GM19455 (cell line): ENCODE measurements around the gene PTPRU.
"Not testable (repeated sequence)": the region's sequence is repeated elsewhere in the genome, so short reads cannot be mapped to it uniquely, and the experiment has no call there.

Experiments used
- ATAC-seq: cut with Tn5 transposase; IDR thresholded peaks from one replicate; pipeline ENCODE4 v1.9.1; 2021; ENCODE audit not compliant: unreplicated experiment

Gene PTPRU

DNA sequence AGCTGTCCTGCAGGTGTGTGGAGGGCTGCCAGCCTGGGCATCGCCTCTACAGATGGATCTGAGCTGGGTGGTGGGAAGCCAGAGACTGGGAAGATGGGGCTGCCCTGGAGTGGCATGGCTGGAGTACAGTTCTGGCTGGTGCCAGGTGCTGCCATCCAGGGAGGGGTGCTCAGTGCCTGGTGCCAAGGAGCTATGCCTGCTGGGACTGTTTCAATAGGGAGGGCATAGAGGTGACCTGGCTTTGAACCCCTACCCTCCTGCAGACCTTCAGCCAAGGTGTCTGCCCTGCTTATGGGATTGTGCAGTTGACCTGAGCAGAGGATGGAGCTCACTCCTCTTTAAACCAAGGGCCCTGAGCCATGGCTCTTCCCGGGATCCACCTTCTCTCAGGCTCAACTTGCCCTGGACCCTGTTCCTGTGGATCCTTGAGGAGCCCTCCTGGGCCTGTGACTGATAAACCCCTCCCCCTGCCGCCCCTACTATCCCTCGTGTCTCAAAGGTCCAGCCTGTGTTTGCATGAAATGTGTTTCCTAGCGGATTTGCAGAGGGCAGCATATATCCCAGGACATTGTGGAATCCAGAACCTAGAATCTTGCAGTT lies 48.7 kb downstream of the PTPRU start:
- ATAC-seq: no peak

DNA sequence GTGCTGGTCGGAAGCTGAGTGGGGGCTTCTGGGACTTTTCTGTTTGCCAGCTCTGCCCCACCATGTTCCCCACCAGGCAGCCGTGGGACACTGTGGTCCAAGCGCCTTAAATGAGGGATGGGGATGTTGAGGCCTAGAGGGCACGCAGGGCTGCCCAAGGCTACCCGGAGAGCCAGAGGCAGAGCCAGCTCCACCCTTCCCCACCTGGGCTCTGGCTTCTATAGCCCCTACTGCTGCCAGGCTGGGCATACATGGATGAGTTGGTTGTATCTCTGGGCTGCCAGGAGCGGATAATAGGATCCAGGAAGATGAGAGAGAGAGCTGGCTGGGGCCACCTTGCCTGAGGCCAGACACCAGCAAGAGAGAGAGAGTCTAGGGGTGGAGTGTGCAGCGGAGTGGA lies 49.4 kb downstream of the PTPRU start:
- no peak for ATAC-seq

DNA sequence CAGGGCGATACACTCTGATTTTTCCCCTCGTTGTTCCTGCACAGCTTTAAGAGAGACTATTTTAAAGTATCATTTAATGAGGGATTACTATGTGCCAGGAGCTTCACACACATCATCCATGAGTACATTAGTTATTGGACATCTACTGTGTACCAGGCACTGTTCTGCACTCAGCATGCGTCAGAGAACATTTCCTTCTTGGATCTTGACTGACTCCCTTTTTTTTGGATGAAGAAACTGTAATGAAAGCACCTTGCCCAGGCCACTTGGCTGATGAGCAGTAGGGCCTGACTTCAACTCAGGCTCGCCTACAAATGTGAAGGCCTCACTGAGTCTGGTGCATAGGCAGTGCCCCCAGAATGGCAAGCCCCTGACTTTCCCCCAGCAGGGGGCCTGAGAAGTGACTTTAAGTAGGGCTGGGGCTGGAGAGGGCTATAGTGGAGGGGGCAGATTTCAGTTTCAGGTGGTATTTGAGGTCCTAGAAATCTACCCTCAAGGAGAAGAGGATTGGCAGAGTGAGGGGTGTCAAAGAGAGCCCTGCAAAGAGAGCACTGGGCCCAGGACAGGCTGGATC lies 50.0 kb downstream of the PTPRU start:
- no peak for ATAC-seq

DNA sequence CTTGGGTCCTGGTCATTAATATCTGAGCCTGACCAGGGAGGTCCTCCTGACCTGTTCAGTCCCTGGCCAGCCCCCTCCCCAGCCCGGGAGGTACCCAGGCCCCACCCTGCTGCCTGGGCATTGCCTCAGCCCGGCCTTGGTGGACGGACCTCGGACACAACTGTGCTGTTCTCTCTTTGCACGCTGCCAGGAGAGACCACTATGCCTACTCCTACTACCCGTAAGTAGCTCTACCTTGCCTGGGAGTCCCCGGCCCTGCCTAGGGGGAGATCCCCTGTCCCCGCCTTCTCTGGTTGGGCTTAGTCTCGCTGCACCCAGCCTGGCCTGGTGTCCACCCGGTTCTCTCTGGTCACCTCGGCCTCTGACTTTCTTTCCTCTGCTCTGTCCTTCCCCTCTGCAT lies 53.2 kb downstream of the PTPRU start:
- ATAC-seq: no peak

DNA sequence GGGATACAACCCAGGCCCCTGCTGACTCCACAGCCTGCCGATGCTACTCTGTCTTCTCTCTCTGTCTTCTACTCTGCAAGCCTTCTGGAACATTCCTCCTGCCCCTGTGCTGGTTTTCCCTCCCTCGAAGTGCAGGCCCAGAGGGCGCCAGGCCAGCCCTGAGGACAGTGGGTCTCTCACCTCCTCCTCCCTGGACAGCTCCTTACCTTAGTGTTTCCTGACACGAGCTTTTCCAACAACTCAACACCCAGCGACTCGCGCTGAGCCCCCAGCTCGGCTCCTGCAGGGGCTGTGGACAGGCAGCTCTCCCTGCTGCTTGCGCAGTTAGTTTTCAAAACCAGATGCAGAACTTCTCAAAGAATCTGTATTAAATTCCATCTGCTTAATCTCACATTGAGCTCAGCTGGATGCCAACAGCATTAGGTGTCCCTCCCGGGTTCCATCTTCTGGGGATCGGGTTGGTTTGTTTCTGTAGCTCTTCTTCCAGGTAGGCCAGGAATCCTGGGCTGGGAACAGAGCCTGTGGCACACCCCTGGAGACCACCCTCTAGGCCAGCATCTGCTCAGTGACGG lies 54.2 kb downstream of the PTPRU start:
- ATAC-seq: no peak

DNA sequence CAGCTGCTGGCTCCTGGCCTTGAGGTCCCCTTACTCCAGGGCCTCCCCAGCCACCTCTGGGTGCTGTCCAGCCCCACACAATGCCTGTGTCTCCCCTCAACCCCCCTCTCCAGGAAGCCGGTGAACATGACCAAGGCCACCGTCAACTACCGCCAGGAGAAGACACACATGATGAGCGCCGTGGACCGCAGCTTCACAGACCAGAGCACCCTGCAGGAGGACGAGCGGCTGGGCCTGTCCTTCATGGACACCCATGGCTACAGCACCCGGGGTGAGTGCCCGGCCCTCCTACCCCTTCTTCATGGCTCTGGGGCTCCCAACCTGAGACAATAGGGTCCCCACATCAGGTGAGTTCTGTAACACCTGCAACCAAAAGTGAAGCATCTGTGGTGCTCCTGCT lies 55.4 kb downstream of the PTPRU start:
- no peak for ATAC-seq

DNA sequence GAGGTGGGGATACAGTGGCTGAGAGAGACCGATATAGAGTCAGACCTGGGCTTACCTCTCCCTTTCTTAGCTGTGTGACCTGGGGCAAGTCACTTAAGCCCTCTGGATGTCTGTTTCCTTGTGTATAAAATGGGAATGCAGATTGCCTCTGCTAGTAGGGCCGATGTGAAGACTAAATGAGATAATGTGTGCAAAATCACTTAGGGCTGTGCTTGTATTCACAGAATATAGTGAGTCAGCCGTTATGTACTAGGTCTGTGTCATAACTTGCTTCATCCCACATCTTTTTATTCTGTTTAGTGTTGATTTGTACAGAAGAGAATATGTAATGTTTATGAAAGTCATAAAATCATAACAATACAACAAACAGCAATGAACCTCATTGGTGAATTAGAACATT lies 56.0 kb downstream of the PTPRU start:
- no peak for ATAC-seq

DNA sequence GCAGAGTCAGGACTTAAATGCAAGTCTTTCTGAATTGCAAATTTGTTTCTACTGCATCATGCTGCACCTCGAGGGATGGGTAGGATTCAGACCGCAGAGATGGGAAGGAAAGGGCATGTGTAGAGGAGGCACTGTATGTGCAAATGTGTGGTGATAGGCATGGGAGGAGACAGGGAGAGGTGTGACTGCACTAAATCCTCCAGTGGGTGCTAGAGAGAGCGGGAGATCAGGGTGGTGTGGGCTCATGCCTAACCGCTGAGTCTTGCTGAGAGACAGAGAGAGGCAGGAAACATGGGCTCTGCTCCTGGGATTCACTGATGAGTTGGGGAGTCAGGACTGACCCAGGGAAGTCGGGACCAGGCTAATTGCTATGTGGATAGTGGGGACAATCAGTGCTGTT lies 61.1 kb downstream of the PTPRU start:
- ATAC-seq: no peak

DNA sequence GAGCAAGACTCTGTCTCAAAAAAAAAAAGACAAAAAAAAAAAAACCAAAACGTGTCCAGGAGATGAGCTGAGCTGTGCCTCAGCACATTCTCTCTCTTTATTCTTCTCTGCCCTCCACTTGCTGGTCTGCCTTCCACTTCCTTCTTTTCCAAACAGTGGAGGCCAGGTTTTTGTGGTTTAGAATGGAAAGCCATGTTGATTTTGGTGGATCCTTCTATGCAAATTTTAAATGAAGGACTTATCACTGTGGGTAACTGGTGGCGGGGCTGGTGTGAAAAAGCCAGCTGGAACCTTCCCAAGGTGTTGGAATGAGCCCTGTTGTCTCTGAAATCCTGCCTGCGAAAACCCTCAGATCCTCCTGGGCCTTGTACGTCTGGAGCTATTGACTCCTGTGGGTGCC lies 61.9 kb downstream of the PTPRU start:
- no peak for ATAC-seq

DNA sequence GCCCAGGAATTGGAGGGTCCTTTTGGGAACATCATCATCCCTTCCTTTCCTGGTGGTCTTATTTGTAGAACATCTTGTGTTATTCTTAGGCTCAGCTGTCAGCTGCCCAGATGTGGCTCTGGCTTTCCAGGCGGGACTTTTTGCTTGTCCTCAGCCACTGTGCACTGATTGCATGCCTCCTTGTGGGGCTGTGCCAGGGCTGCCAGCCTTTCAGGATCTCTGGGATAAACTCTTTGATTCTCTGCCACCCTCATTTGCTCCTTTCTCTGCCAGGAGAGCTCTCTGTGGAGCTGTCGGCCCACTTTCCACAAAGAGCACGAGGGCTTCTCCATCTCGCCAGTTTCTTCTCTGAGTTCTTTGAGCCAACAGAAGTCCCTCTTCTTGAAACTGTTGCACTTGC lies 63.1 kb downstream of the PTPRU start:
- ATAC-seq: no peak

DNA sequence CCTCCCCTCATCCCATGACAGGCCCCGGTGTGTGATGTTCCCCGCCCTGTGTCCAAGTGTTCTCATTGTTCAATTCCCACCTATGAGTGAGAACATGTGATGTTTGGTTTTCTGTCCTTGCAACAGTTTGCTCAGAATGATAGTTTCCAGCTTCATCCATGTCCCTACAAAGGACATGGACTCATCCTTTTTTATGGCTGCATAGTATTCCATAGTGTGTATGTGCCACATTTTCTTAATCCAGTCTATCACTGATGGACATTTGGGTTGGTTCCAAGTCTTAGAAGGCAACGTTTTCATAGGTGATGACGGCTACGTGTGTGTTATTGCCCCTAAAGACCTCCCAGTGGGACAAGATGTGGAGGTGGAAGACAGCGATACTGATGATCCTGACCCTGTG lies 65.4 kb downstream of the PTPRU start:
- ATAC-seq: not testable (repeated sequence)

DNA sequence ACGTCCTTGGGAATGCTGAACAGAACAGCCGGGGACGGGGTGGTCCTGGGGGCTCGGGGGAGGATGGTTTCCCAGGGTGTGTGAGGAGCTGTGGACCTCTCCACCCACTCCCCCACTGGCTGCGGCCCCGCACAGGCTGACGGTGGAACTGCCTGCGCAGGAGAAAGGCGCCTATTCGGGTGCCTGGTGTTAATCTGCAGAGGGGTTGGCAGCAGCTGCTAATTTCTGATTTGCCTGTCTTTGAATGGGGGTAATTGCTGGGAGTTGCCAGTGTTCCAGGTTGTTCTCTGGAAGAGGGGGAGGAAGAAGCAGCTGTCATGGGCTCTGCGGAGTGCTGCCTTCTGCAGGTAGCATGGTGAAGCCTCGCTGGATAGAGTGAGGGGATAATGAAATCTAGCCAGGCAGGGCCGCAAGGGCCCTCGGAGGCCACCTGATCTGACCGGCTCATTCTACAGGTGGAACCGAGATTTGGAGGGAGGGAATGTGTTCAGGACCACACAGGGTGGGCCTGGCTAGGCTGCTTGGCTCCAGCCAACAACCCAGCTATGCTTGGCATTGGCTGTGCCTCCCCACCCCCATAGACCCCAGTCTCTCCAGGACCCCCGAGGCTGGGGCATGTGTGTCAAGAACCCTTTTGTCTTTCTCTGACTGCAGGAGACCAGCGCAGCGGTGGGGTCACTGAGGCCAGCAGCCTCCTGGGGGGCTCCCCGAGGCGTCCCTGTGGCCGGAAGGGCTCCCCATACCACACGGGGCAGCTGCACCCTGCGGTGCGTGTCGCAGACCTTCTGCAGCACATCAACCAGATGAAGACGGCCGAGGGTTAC lies 67.1 kb downstream of the PTPRU start:
- ATAC-seq: no peak

DNA sequence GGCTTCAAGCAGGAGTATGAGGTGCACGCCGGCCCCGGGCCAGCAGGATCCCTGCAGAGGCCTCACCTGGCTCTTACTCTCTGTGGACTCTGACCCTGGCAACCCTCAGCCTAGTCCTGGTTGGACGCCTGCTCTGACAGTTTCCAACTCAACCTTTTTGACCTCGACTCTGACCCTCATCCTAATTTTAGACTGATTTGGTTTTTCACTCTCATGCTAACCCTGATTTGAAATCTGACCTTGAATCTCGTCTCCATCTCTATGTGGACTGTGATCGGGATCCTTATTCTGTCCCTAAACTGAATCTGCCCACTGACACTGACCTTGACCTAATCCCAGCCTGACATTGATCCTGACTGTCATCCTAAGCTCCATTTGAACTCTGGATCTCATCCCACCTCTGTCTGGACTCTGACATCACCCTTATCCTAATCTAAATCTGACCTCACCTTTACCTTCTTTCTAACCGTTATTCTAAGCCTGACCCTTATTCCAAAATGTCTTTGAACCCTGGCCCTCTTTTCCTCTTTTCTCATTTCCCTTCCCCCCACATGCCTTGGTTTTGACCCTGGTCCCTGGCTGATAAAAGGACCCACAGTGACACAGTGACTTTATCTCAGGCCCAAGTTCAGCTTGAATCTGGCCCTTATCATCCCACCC lies 67.8 kb downstream of the PTPRU start:
- ATAC-seq: no peak

DNA sequence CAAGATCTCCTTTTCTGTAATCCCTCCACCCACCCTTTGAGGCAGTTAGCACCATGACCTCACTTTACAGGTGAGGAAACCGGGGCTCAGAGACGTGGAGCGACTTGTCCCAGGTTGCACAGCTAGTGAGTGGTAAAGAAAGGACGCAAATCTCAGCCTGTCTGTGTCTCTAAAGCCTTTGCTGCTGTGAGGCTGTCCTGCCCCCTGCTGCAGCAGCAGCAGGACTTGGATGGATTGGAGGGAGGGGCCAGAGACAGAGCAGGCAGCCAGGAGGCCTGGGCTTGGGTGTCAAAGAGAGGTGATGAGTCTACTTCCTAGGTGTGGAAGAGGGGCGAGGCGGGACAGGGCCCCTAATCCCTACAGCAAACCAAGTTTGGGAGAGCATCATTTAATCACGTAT lies 69.6 kb downstream of the PTPRU start:
- ATAC-seq: no peak

DNA sequence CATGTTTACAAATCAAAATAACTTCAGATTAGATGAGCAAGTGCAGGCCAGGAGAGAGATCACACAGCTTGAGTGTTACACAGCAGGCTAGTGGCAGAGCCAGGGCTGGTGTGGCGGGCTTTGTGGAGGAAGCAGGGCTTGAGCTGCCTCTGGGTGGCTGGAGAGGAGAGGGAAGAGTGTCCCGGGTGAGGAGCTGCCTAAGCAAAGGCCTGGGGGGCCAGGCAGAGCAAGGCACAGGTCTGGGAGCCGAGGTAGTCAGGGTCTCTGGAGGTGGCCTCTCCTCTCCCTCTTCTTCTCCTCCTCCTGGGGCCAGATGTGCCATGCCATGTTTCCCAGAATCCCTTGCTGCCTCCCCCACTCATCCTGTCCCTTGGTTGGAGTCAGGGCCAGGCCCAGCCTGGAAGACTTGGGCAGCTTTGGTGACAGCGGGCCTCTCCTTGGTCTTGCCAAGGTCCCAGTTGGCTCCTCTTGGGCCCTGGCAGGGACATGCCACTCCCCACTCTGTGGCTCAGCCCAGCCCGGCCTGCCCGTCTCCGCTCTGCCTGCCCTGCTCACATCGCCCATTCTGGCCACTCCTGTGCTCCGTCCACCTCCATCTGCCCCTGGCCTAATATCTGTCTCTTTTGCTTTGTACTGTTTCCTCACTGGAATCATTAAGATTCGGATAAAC lies 70.3 kb downstream of the PTPRU start:
- ATAC-seq: no peak

DNA sequence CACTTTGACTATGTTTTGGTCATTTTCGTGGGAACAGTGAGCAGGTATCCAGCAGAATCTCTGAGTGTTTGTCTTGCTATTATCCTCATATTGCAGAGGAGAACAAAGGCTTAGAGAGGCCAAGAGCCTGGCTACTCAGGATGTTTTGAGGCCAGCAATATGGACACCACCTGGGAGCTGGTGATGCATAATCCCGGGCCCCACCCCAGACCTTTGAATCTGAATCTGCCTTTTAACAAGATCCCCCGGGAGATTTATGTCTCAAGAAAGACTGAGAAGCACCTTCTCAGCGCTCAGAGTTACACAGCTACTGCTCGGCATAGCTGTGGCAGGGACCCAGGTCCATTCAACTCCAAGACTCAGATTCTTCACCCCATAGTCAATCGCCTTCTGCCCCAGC lies 72.8 kb downstream of the PTPRU start:
- ATAC-seq: no peak

DNA sequence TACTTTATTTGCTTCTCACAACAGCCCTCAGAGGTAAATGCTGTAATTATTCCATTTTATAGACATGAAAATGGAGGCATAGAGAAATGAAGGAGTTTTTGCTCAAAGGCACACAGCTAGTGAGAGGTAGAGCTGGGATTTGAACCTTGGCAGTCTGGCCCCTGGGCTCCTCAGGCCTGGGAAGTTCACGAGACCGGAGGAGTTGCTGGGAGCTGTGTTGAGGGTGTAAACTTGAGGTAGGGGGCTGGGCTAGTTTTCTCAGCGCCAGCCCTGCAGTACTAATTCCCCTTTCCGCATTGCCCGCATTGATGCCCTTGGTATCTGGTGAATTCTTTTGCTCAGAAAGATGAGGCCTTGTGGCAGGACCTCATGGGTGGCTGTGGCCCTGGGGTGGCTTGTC lies 73.3 kb downstream of the PTPRU start:
- no peak for ATAC-seq

DNA sequence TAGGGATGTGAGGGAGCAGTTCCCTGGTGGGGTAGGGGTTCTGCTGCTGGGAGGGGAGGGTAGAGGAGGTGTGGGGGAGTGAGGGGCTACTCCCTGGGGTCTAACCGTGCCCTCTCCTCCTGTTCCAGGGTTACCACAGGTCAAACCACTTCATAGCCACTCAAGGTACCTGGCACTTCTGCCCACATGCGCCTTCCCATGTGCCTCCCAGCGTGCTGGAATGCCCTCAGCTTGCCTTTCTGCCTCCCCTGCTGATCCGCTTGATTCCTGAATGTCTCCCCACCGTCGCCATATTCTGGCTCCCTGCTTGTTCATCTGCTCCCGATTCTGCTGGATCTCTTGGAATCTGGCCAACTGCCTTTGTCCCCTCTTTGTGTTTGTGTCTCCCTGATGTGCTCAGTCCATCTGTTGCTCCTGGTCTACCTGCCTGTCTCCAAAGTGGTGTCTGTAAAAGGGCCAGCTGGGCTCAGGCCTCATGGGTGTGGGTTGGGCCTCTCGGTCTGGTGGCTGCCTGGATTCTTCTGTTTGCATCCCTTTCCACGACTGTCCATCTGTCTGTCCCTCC lies 74.4 kb downstream of the PTPRU start:
- ATAC-seq: no peak

DNA sequence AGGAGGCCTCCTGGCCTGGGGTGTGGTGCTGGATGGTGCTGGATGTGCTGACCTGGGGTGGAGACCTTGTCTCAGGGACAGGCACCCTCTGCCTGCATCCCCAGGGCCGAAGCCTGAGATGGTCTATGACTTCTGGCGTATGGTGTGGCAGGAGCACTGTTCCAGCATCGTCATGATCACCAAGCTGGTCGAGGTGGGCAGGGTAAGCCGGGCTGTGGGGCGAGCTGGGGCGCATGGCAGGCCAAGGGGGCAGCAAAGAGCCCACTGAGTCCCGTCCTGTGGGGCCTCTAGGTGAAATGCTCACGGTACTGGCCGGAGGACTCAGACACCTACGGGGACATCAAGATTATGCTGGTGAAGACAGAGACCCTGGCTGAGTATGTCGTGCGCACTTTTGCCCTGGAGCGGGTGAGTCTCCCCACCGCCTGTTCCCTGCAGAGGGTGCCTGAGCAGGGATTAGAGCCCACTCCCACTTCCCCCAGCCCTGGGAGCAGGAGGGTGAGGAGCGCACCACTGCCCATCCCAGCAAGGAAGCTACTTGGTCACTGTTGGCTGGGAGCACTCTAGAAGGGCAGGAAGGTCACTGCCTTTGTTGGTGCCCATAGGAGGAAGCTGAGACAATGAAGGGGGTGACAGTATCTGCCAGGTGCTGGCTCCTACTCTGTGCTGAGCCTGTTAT lies 75.2 kb downstream of the PTPRU start:
- ATAC-seq: no peak
